ENCODE measurements around the gene PPP1R3F.

The PPP1R3F gene

DNA sequence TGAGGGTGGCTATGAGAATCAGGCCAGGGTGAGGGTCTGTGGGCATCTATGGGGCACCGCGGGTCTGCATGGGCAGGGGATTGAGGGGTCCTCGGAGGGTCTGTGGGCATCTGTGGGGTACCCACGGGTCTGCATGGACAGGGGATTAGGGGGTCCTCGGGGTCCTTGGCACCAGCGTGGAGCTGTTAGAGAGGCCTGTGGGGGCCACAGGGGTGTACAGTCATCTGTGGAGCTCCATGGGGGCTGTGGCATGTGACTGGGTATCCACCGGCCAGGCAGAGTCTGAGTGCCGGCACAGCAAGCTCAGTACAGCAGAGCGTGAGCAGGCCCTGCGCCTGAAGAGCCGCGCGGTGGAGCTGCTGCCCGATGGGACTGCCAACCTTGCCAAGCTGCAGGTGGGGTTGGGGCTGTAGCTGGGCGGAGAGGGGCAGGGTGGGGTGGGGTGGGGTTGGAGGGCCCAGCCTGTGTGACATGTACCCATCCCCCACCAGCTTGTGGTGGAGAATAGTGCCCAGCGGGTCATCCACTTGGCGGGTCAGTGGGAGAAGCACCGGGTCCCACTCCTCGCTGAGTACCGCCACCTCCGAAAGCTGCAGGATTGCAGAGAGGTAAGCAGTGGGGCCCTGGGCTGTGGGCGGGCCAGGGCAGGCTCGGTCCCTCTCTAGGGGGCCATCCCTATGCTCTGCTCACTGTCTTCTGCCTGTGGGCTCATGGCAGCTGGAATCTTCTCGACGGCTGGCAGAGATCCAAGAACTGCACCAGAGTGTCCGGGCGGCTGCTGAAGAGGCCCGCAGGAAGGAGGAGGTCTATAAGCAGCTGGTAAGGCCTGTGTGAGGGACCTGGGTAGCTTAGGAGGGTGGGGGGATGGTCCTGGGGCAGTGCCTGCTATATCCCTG is 21.4 kb upstream of the PPP1R3F start:
- TF ChIP-seq, protein P1, sequence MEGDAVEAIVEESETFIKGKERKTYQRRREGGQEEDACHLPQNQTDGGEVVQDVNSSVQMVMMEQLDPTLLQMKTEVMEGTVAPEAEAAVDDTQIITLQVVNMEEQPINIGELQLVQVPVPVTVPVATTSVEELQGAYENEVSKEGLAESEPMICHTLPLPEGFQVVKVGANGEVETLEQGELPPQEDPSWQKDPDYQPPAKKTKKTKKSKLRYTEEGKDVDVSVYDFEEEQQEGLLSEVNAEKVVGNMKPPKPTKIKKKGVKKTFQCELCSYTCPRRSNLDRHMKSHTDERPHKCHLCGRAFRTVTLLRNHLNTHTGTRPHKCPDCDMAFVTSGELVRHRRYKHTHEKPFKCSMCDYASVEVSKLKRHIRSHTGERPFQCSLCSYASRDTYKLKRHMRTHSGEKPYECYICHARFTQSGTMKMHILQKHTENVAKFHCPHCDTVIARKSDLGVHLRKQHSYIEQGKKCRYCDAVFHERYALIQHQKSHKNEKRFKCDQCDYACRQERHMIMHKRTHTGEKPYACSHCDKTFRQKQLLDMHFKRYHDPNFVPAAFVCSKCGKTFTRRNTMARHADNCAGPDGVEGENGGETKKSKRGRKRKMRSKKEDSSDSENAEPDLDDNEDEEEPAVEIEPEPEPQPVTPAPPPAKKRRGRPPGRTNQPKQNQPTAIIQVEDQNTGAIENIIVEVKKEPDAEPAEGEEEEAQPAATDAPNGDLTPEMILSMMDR (IDR thresholded peaks at IDR 0.05; ENCODE audit: control insufficient read depth, extremely low read depth, insufficient read depth), result no peak
- no peak for DNase-seq (ENCODE audit: low read depth)
- H3K4me3 ChIP-seq (ENCODE audit: low read depth, low read length), result no peak overlapping the region

DNA sequence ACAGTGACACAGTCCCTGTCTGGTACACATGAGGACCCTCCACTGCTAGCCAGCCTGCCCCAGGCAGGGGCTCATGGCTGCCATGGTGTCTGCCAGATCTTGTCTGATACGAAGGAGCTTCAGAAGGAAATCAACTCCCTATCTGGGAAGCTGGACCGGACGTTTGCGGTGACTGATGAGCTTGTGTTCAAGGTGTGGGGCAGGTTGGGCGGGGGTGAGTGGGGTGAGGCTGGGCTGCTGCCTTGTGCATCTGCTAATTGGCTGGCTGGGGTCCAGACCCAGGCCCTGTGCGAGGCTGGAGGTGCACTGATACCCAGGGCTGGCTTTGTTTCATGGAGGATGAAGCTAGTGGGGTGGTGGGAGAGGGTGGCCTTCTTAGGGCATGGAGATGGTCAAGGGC is 20.5 kb upstream of the PPP1R3F start:
- TF ChIP-seq, protein P1 (IDR thresholded peaks at IDR 0.05; ENCODE audit: control insufficient read depth, extremely low read depth, insufficient read depth), result no peak

DNA sequence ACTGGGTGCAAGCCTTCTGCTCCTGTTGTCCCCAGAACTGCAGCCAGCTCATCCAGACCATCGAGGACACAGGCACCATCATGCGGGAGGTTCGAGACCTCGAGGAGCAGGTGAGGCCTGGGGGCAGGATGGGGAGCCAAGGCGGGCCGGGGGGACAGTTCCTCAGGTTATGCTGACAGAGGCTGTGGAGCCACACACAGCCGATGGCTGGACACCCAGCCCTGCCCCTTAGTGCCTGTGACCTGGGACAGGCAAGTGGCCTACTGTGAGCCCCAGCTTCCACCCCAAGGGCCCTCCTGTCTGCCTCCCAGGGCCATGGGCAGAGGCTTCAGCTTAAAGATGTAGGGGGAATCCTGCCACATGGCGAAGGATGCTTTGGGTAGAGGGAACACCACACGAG is 20.0 kb upstream of the PPP1R3F start:
- H3K4me3 ChIP-seq (ENCODE audit: low read depth, low read length), result no peak overlapping the region
- DNase-seq (ENCODE audit: low read depth), result no peak
- TF ChIP-seq, protein P1 (IDR thresholded peaks at IDR 0.05; ENCODE audit: control insufficient read depth, extremely low read depth, insufficient read depth), result no peak

More for the DNA sequence above, 20.5 kb upstream of the PPP1R3F start:
- no peak for DNase-seq (ENCODE audit: low read depth)
- no peak overlapping the region for H3K4me3 ChIP-seq (ENCODE audit: low read depth, low read length)

DNA sequence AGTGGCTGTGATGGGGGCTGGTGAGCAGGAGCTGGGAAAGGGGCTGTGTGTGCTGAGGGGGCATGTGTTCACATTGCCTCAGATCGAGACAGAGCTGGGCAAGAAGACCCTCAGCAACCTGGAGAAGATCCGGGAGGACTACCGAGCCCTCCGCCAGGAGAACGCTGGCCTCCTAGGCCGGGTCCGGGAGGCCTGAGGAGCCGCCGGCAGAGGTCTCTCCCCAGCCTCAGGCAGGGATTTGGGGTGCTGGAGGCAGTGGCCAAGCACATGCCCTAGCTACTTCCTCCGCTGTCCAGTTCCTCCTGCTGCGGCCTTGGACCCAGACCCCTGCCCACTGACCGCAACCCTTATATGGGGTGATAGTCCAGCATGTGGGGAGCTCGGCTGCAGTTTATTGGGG is 19.5 kb upstream of the PPP1R3F start:
- TF ChIP-seq, protein P1 (IDR thresholded peaks at IDR 0.05; ENCODE audit: control insufficient read depth, extremely low read depth, insufficient read depth), result no peak
- DNase-seq (ENCODE audit: low read depth), result no peak

GRCh38 chrX:49250578-49250977 is 19.0 kb upstream of the PPP1R3F start:
- TF ChIP-seq, protein P1 (IDR thresholded peaks at IDR 0.05; ENCODE audit: control insufficient read depth, extremely low read depth, insufficient read depth), result no peak
- DNase-seq (ENCODE audit: low read depth), result no peak
- no peak overlapping the region for H3K4me3 ChIP-seq (ENCODE audit: low read depth, low read length)

More for the DNA sequence above, 19.5 kb upstream of the PPP1R3F start:
- no peak overlapping the region for H3K4me3 ChIP-seq (ENCODE audit: low read depth, low read length)

- TF ChIP-seq, protein P1 (IDR thresholded peaks at IDR 0.05; ENCODE audit: control insufficient read depth, extremely low read depth, insufficient read depth), result no peak
- no peak overlapping the region for H3K4me3 ChIP-seq (ENCODE audit: low read depth, low read length)
- DNase-seq (ENCODE audit: low read depth), result no peak
Observed at GRCh38 chrX:49251325-49251724, 18.3 kb upstream of the PPP1R3F start.

Data from LNCaP clone FGC (cell line).